ENCODE data around the gene NAALADL2. TPM values are rescaled to one million over a fixed set of nuclear protein-coding genes. Genes with fewer than 3 reads are reported as not detected.

NAALADL2 gene
- total and polyA plus RNA-seq, 2 of the 8 experiments (the other 6 are each of a cell fraction or from before 2014, with no cell fraction given) = 0.12 to 0.22 TPM

- FAIRE-seq (no peak), DNase-seq (ENCODE audit: low read depth in 1 of 2, low spot score in 2 of 2) (no peak)
- CTCF ChIA-PET (ENCODE audit: partially characterized antibody) = no interaction called here
Observed at GRCh38 chr3:174810254-174810653, 48.9 kb upstream of the NAALADL2 start.

More at GRCh38 chr3:174810254-174810653, 48.9 kb upstream of the NAALADL2 start:
- H3K4me1 ChIP-seq (replicated peaks in 1 of 4; ENCODE audit: control insufficient read depth in 3 of 4, insufficient read depth in 4 of 4, low read length in 3 of 4) = no peaks in the 10 kb centered on the region
- no peak overlapping the region for H3K56ac ChIP-seq (replicated peaks; ENCODE audit: insufficient read length, low read depth, low read length)
- no peak overlapping the region for H2BK15ac ChIP-seq (ENCODE audit: low read length)
- H3K18ac ChIP-seq (ENCODE audit: extremely low read depth, low read length) = no peak overlapping the region
- POLR2A ChIA-PET (ENCODE audit: partially characterized antibody) = no interaction called here
- H3K4me2 ChIP-seq (ENCODE audit: insufficient read depth in 1 of 2, low read depth in 2 of 2, low read length in 2 of 2) = no peak overlapping the region
- H2BK120ac ChIP-seq (replicated peaks; ENCODE audit: low read depth, low read length) = no peak overlapping the region
- H2AK5ac ChIP-seq (ENCODE audit: low read depth, low read length) = no peak overlapping the region
- no peaks in the 10 kb centered on the region for H4K20me1 ChIP-seq (replicated peaks in 1 of 2; ENCODE audit: control insufficient read depth in 1 of 2, insufficient read depth in 2 of 2, low read length in 2 of 2)
- no peak overlapping the region for H3K23ac ChIP-seq (ENCODE audit: insufficient read length)
- no peak overlapping the region for H3K9ac ChIP-seq (replicated peaks in 1 of 4; ENCODE audit: extremely low read depth in 1 of 4, low read depth in 3 of 4, low read length in 3 of 4)
- no peak overlapping the region for H2BK5ac ChIP-seq (ENCODE audit: low read depth, low read length)
- H3K36me3 ChIP-seq (ENCODE audit: control insufficient read depth in 2 of 4, insufficient read depth in 4 of 4, low read length in 3 of 4) = no peaks in the 10 kb centered on the region
- H2AFZ ChIP-seq (ENCODE audit: low read length) = no peak overlapping the region
- H3K79me1 ChIP-seq (ENCODE audit: low read depth, low read length) = no peaks in the 10 kb centered on the region
- no peak for TF ChIP-seq POU5F1 (IDR thresholded peaks at IDR 0.05; ENCODE audit: low read depth, low read length)
- TF ChIP-seq EZH2 (IDR thresholded peaks at IDR 0.05; ENCODE audit: low read depth, low read length, severe bottlenecking) = no peak
- TF ChIP-seq USF2 (IDR thresholded peaks at IDR 0.05; ENCODE audit: low read length) = no peak
- no peak for TF ChIP-seq SP2 (IDR thresholded peaks at IDR 0.05; ENCODE audit: low read length)
- no peak for TF ChIP-seq KDM4A (IDR thresholded peaks at IDR 0.05; ENCODE audit: low read depth, low read length, severe bottlenecking)
- TF ChIP-seq EGR1 (IDR thresholded peaks at IDR 0.05; ENCODE audit: borderline replicate concordance, low read depth, low read length) = no peak
- no peak for TF ChIP-seq CEBPB (IDR thresholded peaks at IDR 0.05; ENCODE audit: low read depth, low read length)
- TF ChIP-seq RNF2 (IDR thresholded peaks at IDR 0.05; ENCODE audit: borderline replicate concordance, low read depth, low read length, missing control alignments, poor library complexity, severe bottlenecking) = no peak
- no peak for TF ChIP-seq TBP (IDR thresholded peaks at IDR 0.05; ENCODE audit: low read depth, low read length)
- TF ChIP-seq FOSL1 (IDR thresholded peaks at IDR 0.05; ENCODE audit: insufficient read depth, low read depth, low read length) = no peak
- no peak for TF ChIP-seq CHD1 (IDR thresholded peaks at IDR 0.05; ENCODE audit: low read depth, low read length)
- no peak for TF ChIP-seq ATF3 (IDR thresholded peaks at IDR 0.05; ENCODE audit: insufficient read depth, low read depth, low read length)
- no peak overlapping the region for H4K8ac ChIP-seq (ENCODE audit: extremely low read depth, insufficient read depth, low read length)
- no peak overlapping the region for H3K14ac ChIP-seq (ENCODE audit: insufficient read length)
- no peaks in the 10 kb centered on the region for H3K79me2 ChIP-seq (ENCODE audit: control insufficient read depth in 1 of 2, insufficient read depth in 2 of 2, low read length in 2 of 2)
- no peak overlapping the region for H2BK12ac ChIP-seq (ENCODE audit: low read depth, low read length)
- no peak overlapping the region for H3K27ac ChIP-seq (ENCODE audit: low read depth, low read length)
- H3K27me3 ChIP-seq (replicated peaks in 1 of 4; ENCODE audit: control insufficient read depth in 3 of 4, extremely low read depth in 1 of 4, insufficient read depth in 3 of 4, low read length in 3 of 4) = no peaks in the 10 kb centered on the region
- no peak overlapping the region for H3K4ac ChIP-seq (replicated peaks; ENCODE audit: insufficient read length, low read depth, low read length)
- H2BK20ac ChIP-seq (ENCODE audit: low read length) = no peak overlapping the region
- no peaks in the 10 kb centered on the region for H3K23me2 ChIP-seq (ENCODE audit: low read depth, low read length)
- no peak overlapping the region for H3K4me3 ChIP-seq (ENCODE audit: extremely low read depth in 1 of 4, insufficient read depth in 2 of 4, low read depth in 3 of 4, low read length in 4 of 4)
- H4K91ac ChIP-seq (replicated peaks; ENCODE audit: insufficient read length, low read length) = no peak overlapping the region
- no peaks in the 10 kb centered on the region for H3K9me3 ChIP-seq (ENCODE audit: insufficient read depth in 2 of 2, low read depth in 1 of 2, low read length in 1 of 2)
- H4K5ac ChIP-seq (ENCODE audit: insufficient read length, low read depth, low read length) = no peak overlapping the region
